Liver (tissue), 9 donors: Measurements from ENCODE around the gene RALGDS. TPM values are rescaled to one million over a fixed set of nuclear protein-coding genes. Genes with fewer than 3 reads are reported as not detected.

ENCODE experiments used
- DNase-seq: peaks from one replicate; pipeline ENCODE4 v3.0.0-alpha.2; 2017; ENCODE audit warnings: low spot score
- H3K27ac ChIP-seq, 2 donors: one replicate each; pipeline ENCODE4 v1.7.0; 2013; ENCODE audit warnings: inconsistent platforms in 2 of 2, low read length in 2 of 2, control low read depth in 1 of 2, low read depth in 1 of 2, mild to moderate bottlenecking in 1 of 2
- H3K27me3 ChIP-seq, 4 donors: one replicate each; pipeline versions ENCODE4 v1.6.1 to v1.7.0; 2013; ENCODE audit warnings: low read length in 3 of 4, inconsistent platforms in 1 of 4, mild to moderate bottlenecking in 1 of 4, moderate library complexity in 1 of 4; ENCODE audit not compliant: control insufficient read depth in 4 of 4, insufficient read depth in 4 of 4
- H3K36me3 ChIP-seq, 4 donors: one replicate each; pipeline versions ENCODE4 v1.6.1 to v1.7.0; 2013; ENCODE audit warnings: low read length in 3 of 4, mild to moderate bottlenecking in 3 of 4, low read depth in 1 of 4, moderate library complexity in 1 of 4; ENCODE audit not compliant: control insufficient read depth in 4 of 4, insufficient read depth in 3 of 4
- H3K4me1 ChIP-seq, 4 donors: one replicate each; pipeline versions ENCODE4 v1.6.1 to v1.7.0; 2013; ENCODE audit warnings: low read length in 3 of 4, mild to moderate bottlenecking in 3 of 4, moderate library complexity in 1 of 4; ENCODE audit not compliant: control insufficient read depth in 4 of 4, insufficient read depth in 4 of 4
- H3K4me3 ChIP-seq, 3 donors: one replicate each; pipeline versions ENCODE4 v1.6.1 to v1.7.0; 2013; ENCODE audit warnings: low read length in 3 of 3, control low read depth in 1 of 3, low read depth in 1 of 3, mild to moderate bottlenecking in 1 of 3
- H3K9ac ChIP-seq, 2 donors: one replicate each; pipeline ENCODE4 v1.7.0; 2013; ENCODE audit warnings: low read length in 2 of 2, mild to moderate bottlenecking in 2 of 2, moderate library complexity in 2 of 2, control low read depth in 1 of 2, low read depth in 1 of 2
- H3K9me3 ChIP-seq, 4 donors: one replicate each; pipeline versions ENCODE4 v1.6.1 to v1.7.0; 2013; ENCODE audit warnings: low read length in 3 of 4; ENCODE audit not compliant: control insufficient read depth in 4 of 4
- ATF3 ChIP-seq: IDR thresholded peaks from 2 replicates; pipeline ENCODE4 v1.6.1; 2016; ENCODE audit warnings: antibody characterized with exemption
- CTCF ChIP-seq: fragments of 150-350 bp; IDR thresholded peaks from 2 replicates; pipeline ENCODE4 v1.5.1; 2017; ENCODE audit warnings: improper control_type of control experiment, low read depth, low read length; ENCODE audit not compliant: missing input control
- EGR1 ChIP-seq, 2 donors: IDR thresholded peaks; 2 replicates each; pipeline ENCODE4 v1.6.1; 2016 to 2018; ENCODE audit warnings: antibody characterized with exemption in 2 of 2, low read depth in 2 of 2
- FOXA1 ChIP-seq: IDR thresholded peaks from 2 replicates; pipeline ENCODE4 v1.6.1; 2016; ENCODE audit warnings: antibody characterized with exemption
- GABPA ChIP-seq, 2 donors: IDR thresholded peaks in 1 of 2; conservative IDR thresholded peaks in 1 of 2; 2 replicates each; pipeline ENCODE4 v1.6.1; 2016; ENCODE audit warnings: antibody characterized with exemption in 2 of 2, mild to moderate bottlenecking in 1 of 2, moderate library complexity in 1 of 2
- HNF4A ChIP-seq, 2 donors: conservative IDR thresholded peaks; 2 replicates each; pipeline ENCODE4 v1.6.1; 2016; ENCODE audit warnings: antibody characterized with exemption in 2 of 2, mild to moderate bottlenecking in 2 of 2
- HNF4G ChIP-seq: IDR thresholded peaks from 2 replicates; pipeline ENCODE4 v1.6.1; 2016; ENCODE audit warnings: antibody characterized with exemption
- JUND ChIP-seq, 2 donors: IDR thresholded peaks; 2 replicates each; pipeline ENCODE4 v1.6.1; 2016; ENCODE audit warnings: antibody characterized with exemption in 2 of 2
- NR2F2 ChIP-seq: IDR thresholded peaks from 2 replicates; pipeline ENCODE4 v1.6.1; 2016; ENCODE audit warnings: antibody characterized with exemption
- RAD21 ChIP-seq, 2 donors: IDR thresholded peaks; 2 replicates each; pipeline ENCODE4 v1.6.1; 2016; ENCODE audit warnings: antibody characterized with exemption in 2 of 2, mild to moderate bottlenecking in 2 of 2
- REST ChIP-seq: IDR thresholded peaks from 2 replicates; pipeline ENCODE4 v1.6.1; 2016; ENCODE audit warnings: antibody characterized with exemption, mild to moderate bottlenecking
- TAF1 ChIP-seq: conservative IDR thresholded peaks from 2 replicates; pipeline ENCODE4 v1.6.1; 2016; ENCODE audit warnings: antibody characterized with exemption, mild to moderate bottlenecking
- YY1 ChIP-seq: IDR thresholded peaks from 2 replicates; pipeline ENCODE4 v1.6.1; 2016; ENCODE audit warnings: antibody characterized with exemption, mild to moderate bottlenecking
- ZBTB33 ChIP-seq: IDR thresholded peaks from 2 replicates; pipeline ENCODE4 v1.6.1; 2016; ENCODE audit warnings: antibody characterized with exemption
- WGBS: extraction: QIAGEN DNeasy Blood & Tissue Kit; methylation state at CpG from one replicate; pipeline ENCODE4 v1.1.7; 2013; 5-methylcytosine and 5-hydroxymethylcytosine counted together
- polyA plus RNA-seq, 2 donors: library from polyadenylated mRNA; stranded (reverse) in 1 of 2; unstranded in 1 of 2; fragments of 200-250 nt in 1 of 2; fragments of >200 nt in 1 of 2; fragmentation: Nextera tagmentation in 1 of 2; extraction: Ambion mirVana in 1 of 2; gene quantifications; one replicate each; pipeline versions ENCODE4 v1.2.1 to v1.2.3, GENCODE V29; 2013 to 2015
- total RNA-seq, 2 donors: library from RNA; depleted of rRNA; stranded (reverse); fragments of >200 nt; gene quantifications; one replicate each; pipeline ENCODE4 v1.2.3, GENCODE V29; 2014
- TF ChIP-seq, protein P1 (sequence below): IDR thresholded peaks from 2 replicates; pipeline ENCODE4 v1.6.1; 2016; ENCODE audit warnings: antibody characterized with exemption
- donor health status: healthy.
- donor health status: healthy.
- donor health status: healthy.
- donor health status: healthy.
- donor health status: healthy.

Gene RALGDS
- total and polyA plus RNA-seq, 4 donors: 1.3 to 19.0 (median 7.3) TPM

- no peaks in the 10 kb centered on the region for H3K4me1 ChIP-seq
- H3K9me3 ChIP-seq: no peaks in the 10 kb centered on the region
- no peak overlapping the region for H3K4me3 ChIP-seq
- H3K36me3 ChIP-seq: no peaks in the 10 kb centered on the region
- WGBS: 83% methylated on average over 4 of the region's 4 CpGs
- DNase-seq: no peak
- TF ChIP-seq REST (no peak), RAD21 (IDR thresholded peaks at IDR 0.05) (no peak), EGR1 (IDR thresholded peaks at IDR 0.05; ENCODE audit: low read depth in 2 of 2) (no peak), HNF4A (conservative IDR thresholded peaks at IDR 0.05) (no peak), GABPA (IDR thresholded peaks at IDR 0.05 in 1 of 2, conservative IDR thresholded peaks at IDR 0.05 in 1 of 2) (no peak), HNF4G (no peak), CTCF (no peak), ATF3 (no peak), JUND (IDR thresholded peaks at IDR 0.05) (no peak), NR2F2 (no peak), TAF1 (no peak), FOXA1 (no peak), YY1 (no peak), ZBTB33 (no peak)
- TF ChIP-seq, protein P1, sequence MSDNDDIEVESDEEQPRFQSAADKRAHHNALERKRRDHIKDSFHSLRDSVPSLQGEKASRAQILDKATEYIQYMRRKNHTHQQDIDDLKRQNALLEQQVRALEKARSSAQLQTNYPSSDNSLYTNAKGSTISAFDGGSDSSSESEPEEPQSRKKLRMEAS: no peak
- no peak overlapping the region for H3K9ac ChIP-seq
- H3K27ac ChIP-seq: no peak overlapping the region
- no peaks in the 10 kb centered on the region for H3K27me3 ChIP-seq
These were observed 45.0 kb downstream of the RALGDS start for GRCh38 chr9:133075925-133076630.
